Brain microvascular endothelial cell (primary cell): Measurements from ENCODE around the gene MYCBP2.

ENCODE experiments used
- DNase-seq: peaks from one replicate; pipeline ENCODE4 v3.0.0-alpha.2; 2020
- H3K27ac ChIP-seq: fragments of 250-450 bp; sonication (Bioruptor Pico); 2 replicates; pipeline ENCODE4 v1.5.1; 2020; ENCODE audit warnings: mild to moderate bottlenecking, moderate library complexity
- H3K27me3 ChIP-seq: fragments of 250-450 bp; sonication (Bioruptor Pico); replicated peaks from 2 replicates; pipeline ENCODE4 v1.5.1; 2020; ENCODE audit warnings: mild to moderate bottlenecking
- H3K36me3 ChIP-seq: fragments of 250-450 bp; sonication (Bioruptor Pico); replicated peaks from 2 replicates; pipeline ENCODE4 v1.5.1; 2020; ENCODE audit warnings: mild to moderate bottlenecking
- H3K4me3 ChIP-seq: 2 replicates; pipeline ENCODE4 v1.5.1; 2011; ENCODE audit warnings: low read depth, mild to moderate bottlenecking, control low read depth, low read length, moderate library complexity
- in situ Hi-C: cut with HindIII; loops from 2 replicates; pipeline ENCODE4 v1.10.0; 2017; ENCODE audit warnings: low sequenced_read_pairs, low pct_ligation_motif_present
- TF ChIP-seq, protein P1 (sequence below): IDR thresholded peaks from 2 replicates; pipeline ENCODE4 v1.5.1; 2011; ENCODE audit warnings: low read depth, mild to moderate bottlenecking, moderate library complexity, low read length, control low read depth, inconsistent platforms; ENCODE audit errors: missing control alignments

MYCBP2 gene

DNA sequence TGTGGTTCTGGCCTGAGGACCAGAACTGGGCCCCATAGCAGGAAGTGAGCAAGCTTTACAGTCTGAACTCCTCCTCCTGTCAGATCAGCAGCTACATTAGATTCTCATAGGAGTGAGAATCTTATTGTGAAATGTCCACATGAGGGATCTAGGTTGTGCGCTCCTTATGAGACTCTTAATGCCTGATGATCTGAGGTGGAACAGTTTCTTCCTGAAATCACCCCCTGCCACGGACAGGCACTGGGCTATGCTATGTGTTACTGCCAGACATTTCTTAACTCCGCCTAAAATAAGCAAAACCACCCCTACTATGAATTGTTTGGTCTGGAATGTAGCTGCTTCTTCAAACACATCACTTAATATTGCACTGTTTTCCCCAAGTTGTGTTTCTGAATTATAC lies 304.6 kb downstream of the MYCBP2 start:
- peak; percentile 33 for DNase-seq

DNA sequence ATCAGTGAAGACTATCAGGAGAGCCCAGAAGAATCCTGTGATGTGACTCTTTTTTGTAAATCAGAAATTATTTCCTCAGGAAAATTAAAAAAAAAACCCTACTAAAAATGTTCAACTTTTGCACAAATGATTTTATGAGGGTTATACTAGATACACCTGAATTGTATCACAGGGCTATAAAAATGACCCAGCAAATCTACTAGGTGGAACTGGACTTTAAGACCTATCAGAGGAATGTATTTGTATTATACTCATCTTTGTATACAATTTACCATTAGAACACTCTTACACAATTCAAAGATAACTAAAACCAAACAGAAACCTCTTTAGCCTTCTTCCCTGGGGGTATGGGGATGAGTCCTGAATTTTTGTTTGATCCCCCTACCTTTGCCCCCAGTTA lies 307.1 kb downstream of the MYCBP2 start:
- no peaks in the 10 kb centered on the region for H3K27me3 ChIP-seq
- no peak overlapping the region for H3K4me3 ChIP-seq
- TF ChIP-seq, protein P1, sequence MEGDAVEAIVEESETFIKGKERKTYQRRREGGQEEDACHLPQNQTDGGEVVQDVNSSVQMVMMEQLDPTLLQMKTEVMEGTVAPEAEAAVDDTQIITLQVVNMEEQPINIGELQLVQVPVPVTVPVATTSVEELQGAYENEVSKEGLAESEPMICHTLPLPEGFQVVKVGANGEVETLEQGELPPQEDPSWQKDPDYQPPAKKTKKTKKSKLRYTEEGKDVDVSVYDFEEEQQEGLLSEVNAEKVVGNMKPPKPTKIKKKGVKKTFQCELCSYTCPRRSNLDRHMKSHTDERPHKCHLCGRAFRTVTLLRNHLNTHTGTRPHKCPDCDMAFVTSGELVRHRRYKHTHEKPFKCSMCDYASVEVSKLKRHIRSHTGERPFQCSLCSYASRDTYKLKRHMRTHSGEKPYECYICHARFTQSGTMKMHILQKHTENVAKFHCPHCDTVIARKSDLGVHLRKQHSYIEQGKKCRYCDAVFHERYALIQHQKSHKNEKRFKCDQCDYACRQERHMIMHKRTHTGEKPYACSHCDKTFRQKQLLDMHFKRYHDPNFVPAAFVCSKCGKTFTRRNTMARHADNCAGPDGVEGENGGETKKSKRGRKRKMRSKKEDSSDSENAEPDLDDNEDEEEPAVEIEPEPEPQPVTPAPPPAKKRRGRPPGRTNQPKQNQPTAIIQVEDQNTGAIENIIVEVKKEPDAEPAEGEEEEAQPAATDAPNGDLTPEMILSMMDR = no peak
- peaks cover 20% of the 10 kb centered on the region for H3K36me3 ChIP-seq
- in situ Hi-C loops = no loop called here
- H3K27ac ChIP-seq = no peak overlapping the region
- no peak for DNase-seq

More for the DNA sequence above, 304.6 kb downstream of the MYCBP2 start:
- Histone ChIP-seq H3K4me3 (no peak overlapping the region), H3K27ac (peak overlapping the region; percentile 32), H3K36me3 (no peaks in the 10 kb centered on the region), H3K27me3 (no peaks in the 10 kb centered on the region)
- TF ChIP-seq, protein P1 = no peak
- in situ Hi-C loops = no loop called here

DNA sequence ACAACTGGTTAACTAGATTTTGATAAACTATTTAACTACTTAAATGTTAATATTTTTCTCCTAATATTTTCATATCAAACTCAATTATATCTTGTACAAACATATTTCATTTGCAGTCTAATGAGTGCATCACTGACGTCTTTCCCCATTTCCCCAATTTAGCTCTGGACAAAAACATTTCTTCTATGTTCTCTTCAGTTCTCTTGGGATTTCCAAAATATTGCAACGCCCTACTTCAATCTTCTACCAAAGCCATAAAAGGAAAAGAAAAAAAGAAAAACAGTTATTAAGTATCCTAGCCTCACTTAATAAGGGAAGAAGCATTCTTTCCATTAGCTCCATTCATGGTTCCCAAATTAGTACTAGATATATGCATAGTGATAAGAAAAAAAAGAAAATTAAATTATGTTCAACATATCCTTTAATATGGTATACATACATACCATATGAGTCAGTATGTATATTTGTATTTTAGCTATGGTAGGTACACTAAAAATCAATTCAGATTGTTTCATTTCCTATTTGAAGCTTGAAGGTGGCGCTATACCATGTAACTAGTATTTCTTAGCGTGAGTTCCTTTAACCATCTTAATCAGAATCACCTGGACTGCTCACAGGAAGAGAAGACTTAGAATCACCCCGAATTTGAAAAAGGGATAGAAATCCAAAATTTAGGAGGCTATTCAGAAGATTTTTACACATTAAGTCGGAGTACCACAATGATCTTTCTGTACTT lies 309.8 kb downstream of the MYCBP2 start:
- in situ Hi-C loops = no loop called here
- Histone ChIP-seq H3K27ac (no peak overlapping the region), H3K36me3 (peaks cover 42% of the 10 kb centered on the region), H3K27me3 (no peaks in the 10 kb centered on the region), H3K4me3 (no peak overlapping the region)
- DNase-seq = no peak
- TF ChIP-seq, protein P1 = no peak

DNA sequence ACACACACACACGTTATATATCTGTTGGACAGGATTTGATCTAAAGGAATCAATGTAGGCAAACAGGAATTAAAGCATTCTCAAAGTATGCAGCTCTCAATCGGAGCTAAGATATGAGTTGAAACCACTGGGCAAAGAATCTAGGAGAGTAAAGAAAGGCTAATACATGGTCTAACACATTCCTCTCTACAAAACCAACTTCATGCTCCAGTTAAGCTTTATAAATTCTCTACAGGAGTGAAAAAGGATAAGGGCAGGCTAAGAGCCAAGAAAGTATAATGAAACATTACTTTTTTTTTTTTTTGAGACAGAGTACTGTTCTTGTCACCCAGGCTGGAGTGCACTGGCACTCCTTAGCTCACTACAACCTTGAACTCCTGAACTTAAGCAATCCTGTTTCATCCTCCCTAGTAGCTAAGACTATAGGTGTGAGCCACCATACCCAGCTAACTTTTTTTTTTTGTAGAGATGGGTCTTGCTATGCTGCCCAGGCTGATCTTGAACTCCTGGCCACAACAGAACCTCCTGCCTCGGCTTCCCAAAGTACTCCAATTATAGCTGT lies 310.6 kb downstream of the MYCBP2 start:
- Histone ChIP-seq H3K27ac (no peak overlapping the region), H3K4me3 (no peak overlapping the region), H3K36me3 (peaks cover 45% of the 10 kb centered on the region), H3K27me3 (no peaks in the 10 kb centered on the region)
- no peak for DNase-seq
- in situ Hi-C loops = no loop called here
- TF ChIP-seq, protein P1 = no peak

DNA sequence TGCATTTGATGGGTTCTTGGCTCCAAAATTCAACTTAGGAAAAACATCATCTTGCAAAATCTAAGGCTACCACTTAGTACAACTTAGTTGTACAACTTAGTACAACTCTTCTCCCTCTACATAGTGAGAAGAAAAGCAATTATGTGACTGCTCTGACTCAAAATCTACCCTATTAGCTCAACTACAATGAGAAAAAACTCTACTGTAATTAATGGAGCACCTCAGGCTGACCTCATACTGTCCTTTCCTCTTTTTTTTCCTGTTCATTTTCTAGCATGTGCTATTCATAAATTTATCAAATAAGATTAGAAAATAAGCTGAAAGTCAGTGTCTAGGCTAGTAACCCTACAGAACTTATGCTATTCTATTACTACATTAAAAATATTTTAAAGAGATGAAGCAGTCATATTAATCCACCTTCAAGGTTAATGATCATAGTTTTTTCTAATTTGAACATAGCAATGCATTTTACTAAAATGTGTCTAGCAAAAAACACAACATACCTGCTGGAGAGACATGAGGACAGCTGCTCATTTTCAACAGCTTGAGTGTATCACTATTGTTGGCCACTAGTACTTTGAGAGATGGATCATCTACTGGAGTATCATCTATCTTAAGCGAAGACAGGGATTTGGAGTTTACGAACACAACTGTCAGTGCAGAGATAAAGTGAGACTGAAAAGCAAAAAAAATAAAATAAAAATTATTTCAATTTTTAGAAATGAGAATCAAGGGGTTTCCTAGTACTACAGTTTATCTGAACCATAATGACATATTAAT lies 311.8 kb downstream of the MYCBP2 start:
- no peak overlapping the region for H3K4me3 ChIP-seq
- no peak overlapping the region for H3K27ac ChIP-seq
- H3K36me3 ChIP-seq = peaks cover 58% of the 10 kb centered on the region
- DNase-seq = no peak
- H3K27me3 ChIP-seq = no peaks in the 10 kb centered on the region
- TF ChIP-seq, protein P1 = no peak
- in situ Hi-C loops = no loop called here
